ENCODE measurements around the gene LHX8.

DNA sequence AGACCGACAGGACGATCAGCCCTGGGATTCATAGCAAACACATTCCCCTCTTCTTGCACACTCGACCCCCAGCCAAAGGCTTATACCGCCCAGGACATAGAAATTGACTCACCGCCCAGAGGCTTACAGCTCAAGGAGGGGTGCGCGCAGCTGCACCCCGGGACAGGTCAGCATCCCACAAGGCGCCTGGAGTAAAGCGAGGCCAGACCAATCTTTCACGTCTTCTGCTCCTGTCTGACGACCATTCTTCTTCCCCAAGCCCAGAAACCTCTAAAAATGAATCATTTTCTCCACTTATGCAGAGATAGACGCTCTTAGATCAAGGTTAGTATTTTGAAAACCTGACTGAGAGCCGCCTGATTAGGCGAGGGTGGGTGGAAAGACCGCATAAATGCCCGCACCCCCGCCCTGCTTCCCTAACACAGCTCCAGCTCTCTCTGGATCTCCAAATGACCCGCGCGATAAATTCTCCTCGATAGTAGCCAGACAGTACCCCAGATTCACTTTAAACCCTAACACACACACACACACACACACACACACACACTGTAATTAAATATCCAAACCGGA is 1.9 kb upstream of the LHX8 start:
- TF ChIP-seq ATF2 (CRISPR knock-in tag; IDR thresholded peaks at IDR 0.05; ENCODE audit: borderline replicate concordance, low read depth) = no peak
- TF ChIP-seq SP1 (CRISPR knock-in tag; conservative IDR thresholded peaks at IDR 0.05) = no peak
- TF ChIP-seq ETV6 (CRISPR knock-in tag; IDR thresholded peaks at IDR 0.05) = no peak
- TF ChIP-seq, protein P1, sequence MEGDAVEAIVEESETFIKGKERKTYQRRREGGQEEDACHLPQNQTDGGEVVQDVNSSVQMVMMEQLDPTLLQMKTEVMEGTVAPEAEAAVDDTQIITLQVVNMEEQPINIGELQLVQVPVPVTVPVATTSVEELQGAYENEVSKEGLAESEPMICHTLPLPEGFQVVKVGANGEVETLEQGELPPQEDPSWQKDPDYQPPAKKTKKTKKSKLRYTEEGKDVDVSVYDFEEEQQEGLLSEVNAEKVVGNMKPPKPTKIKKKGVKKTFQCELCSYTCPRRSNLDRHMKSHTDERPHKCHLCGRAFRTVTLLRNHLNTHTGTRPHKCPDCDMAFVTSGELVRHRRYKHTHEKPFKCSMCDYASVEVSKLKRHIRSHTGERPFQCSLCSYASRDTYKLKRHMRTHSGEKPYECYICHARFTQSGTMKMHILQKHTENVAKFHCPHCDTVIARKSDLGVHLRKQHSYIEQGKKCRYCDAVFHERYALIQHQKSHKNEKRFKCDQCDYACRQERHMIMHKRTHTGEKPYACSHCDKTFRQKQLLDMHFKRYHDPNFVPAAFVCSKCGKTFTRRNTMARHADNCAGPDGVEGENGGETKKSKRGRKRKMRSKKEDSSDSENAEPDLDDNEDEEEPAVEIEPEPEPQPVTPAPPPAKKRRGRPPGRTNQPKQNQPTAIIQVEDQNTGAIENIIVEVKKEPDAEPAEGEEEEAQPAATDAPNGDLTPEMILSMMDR (IDR thresholded peaks at IDR 0.05) = no peak
- TF ChIP-seq, protein P2, sequence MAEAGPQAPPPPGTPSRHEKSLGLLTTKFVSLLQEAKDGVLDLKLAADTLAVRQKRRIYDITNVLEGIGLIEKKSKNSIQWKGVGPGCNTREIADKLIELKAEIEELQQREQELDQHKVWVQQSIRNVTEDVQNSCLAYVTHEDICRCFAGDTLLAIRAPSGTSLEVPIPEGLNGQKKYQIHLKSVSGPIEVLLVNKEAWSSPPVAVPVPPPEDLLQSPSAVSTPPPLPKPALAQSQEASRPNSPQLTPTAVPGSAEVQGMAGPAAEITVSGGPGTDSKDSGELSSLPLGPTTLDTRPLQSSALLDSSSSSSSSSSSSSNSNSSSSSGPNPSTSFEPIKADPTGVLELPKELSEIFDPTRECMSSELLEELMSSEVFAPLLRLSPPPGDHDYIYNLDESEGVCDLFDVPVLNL (CRISPR knock-in tag; IDR thresholded peaks at IDR 0.05; ENCODE audit: borderline replicate concordance, low read depth) = no peak
- TF ChIP-seq, protein P3, sequence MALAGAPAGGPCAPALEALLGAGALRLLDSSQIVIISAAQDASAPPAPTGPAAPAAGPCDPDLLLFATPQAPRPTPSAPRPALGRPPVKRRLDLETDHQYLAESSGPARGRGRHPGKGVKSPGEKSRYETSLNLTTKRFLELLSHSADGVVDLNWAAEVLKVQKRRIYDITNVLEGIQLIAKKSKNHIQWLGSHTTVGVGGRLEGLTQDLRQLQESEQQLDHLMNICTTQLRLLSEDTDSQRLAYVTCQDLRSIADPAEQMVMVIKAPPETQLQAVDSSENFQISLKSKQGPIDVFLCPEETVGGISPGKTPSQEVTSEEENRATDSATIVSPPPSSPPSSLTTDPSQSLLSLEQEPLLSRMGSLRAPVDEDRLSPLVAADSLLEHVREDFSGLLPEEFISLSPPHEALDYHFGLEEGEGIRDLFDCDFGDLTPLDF (CRISPR knock-in tag; IDR thresholded peaks at IDR 0.05) = no peak
- TF ChIP-seq, protein P4, sequence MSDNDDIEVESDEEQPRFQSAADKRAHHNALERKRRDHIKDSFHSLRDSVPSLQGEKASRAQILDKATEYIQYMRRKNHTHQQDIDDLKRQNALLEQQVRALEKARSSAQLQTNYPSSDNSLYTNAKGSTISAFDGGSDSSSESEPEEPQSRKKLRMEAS (CRISPR knock-in tag; IDR thresholded peaks at IDR 0.05) = no peak

Data from WTC11 (cell line).